GM12872 (cell line): ENCODE data around the gene SLC9A3.

ENCODE experiments used
- TF ChIP-seq, protein P1 (sequence below): IDR thresholded peaks from 3 replicates; pipeline ENCODE4 v1.5.1; 2011; ENCODE audit warnings: low read depth, mild to moderate bottlenecking, low read length, moderate library complexity; ENCODE audit not compliant: insufficient read depth

The SLC9A3 gene

DNA sequence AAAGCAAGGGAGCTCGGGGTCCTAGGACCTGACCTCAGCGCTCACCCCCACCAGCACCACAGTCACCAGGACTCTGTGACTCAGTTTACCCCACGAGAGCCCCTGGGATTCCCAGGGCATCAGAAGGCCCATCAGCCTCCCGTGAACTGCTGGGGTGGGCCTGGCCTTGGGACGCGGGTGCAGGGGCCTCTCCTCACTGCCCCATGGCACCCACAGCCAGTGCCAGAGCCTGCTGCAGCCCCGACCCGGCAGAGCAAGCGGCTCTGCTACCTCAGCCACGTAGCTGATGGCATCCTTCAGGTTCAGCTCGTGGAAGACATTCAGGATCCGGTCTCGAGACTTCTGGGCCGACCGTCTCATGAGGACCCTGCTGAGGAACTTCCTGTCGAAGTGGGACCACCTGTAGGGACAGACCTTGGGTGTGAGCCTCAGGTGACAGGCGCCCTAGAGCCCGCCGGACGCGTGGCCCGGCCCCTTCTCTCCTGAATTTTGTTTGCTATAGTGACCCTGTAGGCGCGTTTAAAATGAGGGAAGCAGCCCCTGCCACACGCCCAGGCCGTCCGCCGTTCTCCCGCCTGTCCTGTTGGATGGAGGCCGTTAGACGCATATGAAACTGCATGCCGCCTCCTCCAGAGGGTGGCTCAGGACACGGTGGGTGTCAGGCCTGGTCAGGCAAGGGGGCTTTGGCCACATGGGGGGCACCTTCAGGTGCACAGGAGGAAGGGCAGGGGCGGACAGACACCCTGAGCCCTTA is 44.5 kb downstream of the SLC9A3 start:
- TF ChIP-seq, protein P1, sequence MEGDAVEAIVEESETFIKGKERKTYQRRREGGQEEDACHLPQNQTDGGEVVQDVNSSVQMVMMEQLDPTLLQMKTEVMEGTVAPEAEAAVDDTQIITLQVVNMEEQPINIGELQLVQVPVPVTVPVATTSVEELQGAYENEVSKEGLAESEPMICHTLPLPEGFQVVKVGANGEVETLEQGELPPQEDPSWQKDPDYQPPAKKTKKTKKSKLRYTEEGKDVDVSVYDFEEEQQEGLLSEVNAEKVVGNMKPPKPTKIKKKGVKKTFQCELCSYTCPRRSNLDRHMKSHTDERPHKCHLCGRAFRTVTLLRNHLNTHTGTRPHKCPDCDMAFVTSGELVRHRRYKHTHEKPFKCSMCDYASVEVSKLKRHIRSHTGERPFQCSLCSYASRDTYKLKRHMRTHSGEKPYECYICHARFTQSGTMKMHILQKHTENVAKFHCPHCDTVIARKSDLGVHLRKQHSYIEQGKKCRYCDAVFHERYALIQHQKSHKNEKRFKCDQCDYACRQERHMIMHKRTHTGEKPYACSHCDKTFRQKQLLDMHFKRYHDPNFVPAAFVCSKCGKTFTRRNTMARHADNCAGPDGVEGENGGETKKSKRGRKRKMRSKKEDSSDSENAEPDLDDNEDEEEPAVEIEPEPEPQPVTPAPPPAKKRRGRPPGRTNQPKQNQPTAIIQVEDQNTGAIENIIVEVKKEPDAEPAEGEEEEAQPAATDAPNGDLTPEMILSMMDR: no peak

- TF ChIP-seq, protein P1: no peak
These were observed 45.2 kb downstream of the SLC9A3 start for GRCh38 chr5:478982-479535.

GRCh38 chr5:478369-478981 is 45.8 kb downstream of the SLC9A3 start:
- TF ChIP-seq, protein P1: no peak

DNA sequence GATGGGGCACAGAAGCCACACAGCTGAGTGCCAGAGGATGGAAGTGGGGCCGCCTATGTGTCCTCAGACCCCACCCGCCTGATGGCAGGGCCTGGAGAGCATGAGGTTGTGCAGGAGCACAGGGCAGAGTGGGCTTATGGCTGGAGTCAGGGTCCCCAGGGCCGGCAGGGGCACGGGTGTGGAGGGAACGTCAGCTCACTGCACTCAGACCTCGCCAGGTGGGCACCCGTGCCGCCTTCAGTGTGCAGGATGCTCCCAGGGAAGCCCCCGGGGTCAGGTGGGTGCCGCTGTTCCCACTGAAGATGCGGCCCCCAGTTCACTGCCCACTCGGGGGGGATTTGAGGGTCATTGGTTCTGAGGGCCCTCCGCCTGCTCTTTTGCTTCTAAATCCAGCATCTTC is 46.4 kb downstream of the SLC9A3 start:
- TF ChIP-seq, protein P1: no peak

- TF ChIP-seq, protein P1: no peak
These were observed 47.0 kb downstream of the SLC9A3 start for GRCh38 chr5:477247-477646.

DNA sequence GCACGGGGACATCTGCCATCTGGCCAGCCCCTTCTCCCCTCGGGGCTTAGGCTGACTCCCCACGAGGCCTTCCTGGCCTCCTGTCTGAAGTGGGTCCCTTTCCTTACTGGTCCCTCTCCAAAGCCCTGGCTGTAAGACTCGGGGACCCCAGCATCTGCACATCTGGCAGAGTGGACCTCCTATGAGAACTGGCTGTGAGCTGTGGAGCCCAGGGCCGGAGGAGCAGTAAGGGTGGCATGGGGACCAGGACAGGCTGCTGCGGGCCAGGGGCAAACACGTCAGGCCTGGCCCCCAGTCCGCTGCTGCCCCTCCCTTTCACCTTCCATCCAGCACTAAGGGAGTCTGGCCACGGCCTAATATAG is 47.5 kb downstream of the SLC9A3 start:
- TF ChIP-seq, protein P1: no peak

GRCh38 chr5:476102-476813 is 48.0 kb downstream of the SLC9A3 start:
- TF ChIP-seq, protein P1: no peak
